GOT3 (cell line): Measurements from ENCODE around the gene OBP2A.
"Not testable (repeated sequence)": the region's sequence is repeated elsewhere in the genome, so short reads cannot be mapped to it uniquely, and the experiment has no call there.

Source experiments
- DNase-seq: peaks from one replicate; lab custom pipeline; 2025; ENCODE audit warnings: mixed read lengths; lab: John Stamatoyannopoulos, UW

Gene OBP2A, protein sequence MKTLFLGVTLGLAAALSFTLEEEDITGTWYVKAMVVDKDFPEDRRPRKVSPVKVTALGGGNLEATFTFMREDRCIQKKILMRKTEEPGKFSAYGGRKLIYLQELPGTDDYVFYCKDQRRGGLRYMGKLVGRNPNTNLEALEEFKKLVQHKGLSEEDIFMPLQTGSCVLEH

GRCh38 chr9:135545646-135546176 is at the start of gene OBP2A:
Gene OBP2A, plus strand, starts transcription at chr9:135546126. Its CDS starts 55 bp downstream, at chr9:135546181.
- not testable (repeated sequence) for DNase-seq

GRCh38 chr9:135498381-135499126 is 47.4 kb upstream of the OBP2A start:
- no peak for DNase-seq

- peak; percentile 49 for DNase-seq
Observed at GRCh38 chr9:135499326-135500070, 46.4 kb upstream of the OBP2A start.

- no peak for DNase-seq
Observed at GRCh38 chr9:135500071-135500524, 45.8 kb upstream of the OBP2A start.

DNA sequence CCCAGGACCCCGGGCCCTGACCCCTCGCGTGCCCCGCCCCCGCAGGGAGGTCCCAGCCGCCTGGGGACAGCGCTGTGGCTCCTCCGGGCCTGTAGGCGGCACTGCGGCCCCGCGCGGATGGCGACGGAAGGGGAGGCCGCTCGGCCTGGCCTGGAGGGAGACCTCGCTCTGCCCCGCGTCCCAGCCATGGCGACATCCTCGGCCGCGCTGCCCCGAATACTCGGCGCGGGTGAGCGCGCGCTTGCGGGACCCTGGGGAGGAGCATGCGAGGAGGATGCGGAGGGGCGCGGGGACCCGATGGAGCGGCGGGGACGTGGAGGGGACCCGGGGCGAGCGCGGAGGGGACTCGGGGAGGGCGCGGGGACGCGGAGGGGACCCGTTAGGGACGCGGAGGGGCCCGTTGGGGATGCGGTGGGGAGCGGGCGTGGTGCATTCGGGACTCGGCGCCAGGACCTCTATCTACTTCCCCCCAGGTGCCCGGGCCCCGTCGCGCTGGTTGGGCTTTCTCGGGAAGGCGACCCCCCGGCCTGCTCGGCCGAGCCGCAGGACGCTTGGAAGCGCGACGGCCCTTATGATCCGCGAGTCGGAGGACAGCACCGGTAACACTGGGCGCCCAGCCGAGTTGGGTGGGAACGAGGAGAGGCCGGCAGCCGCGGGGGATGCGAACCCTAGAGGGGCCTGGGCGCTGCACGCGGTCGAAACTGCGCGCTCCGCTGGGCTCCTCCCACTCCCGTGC is 45.2 kb upstream of the OBP2A start, which contains the start of gene MRPS2:
MRPS2 (plus strand) TSS at position 158 of the 736 bp plus-strand sequence; CDS start at position 187, 29 bp downstream.
- DNase-seq = peak; percentile 57

DNA sequence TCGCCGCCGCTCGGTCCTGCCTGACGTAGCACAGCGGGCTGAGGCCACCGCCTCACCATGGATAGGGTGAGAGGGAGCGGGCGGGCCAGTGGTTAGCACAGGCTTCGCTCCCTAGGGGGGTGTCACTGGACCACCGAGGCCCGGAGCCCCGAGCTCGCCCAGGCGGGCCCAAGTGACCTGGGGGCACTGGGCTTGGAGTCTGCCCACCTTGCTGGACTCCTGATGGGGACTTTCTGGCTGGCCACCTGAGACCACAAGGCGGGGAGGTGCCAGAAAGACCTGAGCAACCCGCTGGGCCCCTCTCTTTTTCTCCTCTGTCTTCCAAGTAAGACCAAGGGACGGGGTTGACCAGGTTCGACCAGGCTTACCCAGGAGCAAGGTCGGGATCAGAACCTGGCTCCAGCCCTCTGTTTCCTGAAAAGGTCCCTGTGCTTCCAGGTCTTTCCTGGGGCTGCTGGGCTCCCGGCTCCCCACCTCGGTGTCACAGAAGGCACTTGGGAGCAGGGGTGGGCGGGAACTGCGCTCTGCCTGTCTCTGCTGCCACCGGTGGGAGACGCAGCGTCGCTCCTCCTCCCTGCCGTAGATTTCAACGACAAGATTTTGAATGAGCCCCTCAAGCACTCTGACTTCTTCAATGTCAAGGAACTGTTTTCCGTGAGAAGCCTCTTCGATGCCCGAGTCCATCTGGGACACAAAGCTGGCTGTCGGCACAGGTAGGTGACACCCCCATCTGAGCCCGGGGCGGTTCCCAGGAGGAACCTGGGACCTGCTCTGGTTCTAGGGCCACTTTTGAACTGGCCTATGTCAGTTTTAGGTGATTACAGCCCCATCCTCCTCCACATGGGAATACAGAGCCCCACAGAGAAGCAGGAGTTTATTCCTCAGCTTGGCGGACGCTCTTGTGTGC is 44.4 kb upstream of the OBP2A start:
- DNase-seq = no peak

DNA sequence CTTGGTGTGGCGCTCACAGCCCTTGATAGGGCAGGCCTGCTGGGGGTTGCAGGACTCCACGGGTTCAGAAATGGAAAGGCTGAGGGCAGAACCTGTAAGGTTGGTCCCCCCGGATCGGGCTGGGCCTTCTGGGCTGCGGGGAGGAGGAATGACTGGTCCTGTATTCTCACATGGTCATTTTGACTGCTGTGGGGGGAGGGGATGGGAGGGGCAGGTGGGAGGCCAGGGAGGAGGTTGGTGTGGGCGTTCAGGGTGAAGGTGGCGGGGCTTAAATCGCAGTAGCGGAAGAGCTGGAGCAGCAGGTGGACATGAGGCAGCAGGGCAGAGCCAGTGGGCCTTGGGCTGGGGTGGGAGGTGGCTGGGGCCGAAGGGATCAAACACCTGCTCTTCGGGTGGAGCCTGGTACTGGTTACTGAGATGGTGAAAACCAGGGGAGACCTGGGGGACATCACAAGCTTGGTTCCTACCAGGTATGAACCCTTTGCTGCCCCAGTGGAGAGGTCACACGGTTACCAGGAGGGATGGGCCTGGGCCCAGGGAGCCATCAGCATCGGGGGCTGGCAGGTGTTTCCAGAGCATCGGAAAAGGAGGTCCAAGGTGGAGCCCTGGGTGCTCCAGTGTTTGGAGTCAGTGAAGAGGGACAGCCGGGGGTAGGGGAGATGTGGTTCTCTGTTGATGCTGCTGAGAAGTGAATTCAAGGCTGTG is 43.6 kb upstream of the OBP2A start:
- DNase-seq = no peak

- DNase-seq = no peak
Observed at GRCh38 chr9:135502873-135503321, 43.0 kb upstream of the OBP2A start.

DNA sequence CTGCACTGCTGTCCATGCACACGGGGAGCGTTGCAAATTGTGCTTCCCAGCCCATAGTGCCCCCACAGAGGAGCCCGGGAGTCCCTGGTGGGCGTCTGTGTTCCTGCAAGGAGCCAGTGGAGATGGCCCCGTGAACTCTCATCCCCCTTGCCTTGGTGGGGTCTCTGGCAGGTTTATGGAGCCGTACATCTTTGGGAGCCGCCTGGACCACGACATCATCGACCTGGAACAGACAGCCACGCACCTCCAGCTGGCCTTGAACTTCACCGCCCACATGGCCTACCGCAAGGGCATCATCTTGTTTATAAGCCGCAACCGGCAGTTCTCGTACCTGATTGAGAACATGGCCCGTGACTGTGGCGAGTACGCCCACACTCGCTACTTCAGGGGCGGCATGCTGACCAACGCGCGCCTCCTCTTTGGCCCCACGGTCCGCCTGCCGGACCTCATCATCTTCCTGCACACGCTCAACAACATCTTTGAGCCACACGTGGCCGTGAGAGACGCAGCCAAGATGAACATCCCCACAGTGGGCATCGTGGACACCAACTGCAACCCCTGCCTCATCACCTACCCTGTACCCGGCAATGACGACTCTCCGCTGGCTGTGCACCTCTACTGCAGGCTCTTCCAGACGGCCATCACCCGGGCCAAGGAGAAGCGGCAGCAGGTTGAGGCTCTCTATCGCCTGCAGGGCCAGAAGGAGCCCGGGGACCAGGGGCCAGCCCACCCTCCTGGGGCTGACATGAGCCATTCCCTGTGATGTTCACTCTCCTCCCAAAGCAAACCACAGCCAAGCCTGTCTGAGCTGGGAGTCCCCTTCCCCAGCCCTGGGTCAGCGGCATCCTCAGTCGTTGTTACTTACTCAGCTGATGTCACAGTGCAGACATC is 42.3 kb upstream of the OBP2A start:
- DNase-seq = no peak

GRCh38 chr9:135504262-135505243 is 41.4 kb upstream of the OBP2A start:
- no peak for DNase-seq

GRCh38 chr9:135505406-135506187 is 40.3 kb upstream of the OBP2A start:
- DNase-seq = no peak

- no peak for DNase-seq
Observed at GRCh38 chr9:135506327-135507103, 39.4 kb upstream of the OBP2A start.

GRCh38 chr9:135507104-135508035 is 38.6 kb upstream of the OBP2A start:
- DNase-seq = no peak

DNA sequence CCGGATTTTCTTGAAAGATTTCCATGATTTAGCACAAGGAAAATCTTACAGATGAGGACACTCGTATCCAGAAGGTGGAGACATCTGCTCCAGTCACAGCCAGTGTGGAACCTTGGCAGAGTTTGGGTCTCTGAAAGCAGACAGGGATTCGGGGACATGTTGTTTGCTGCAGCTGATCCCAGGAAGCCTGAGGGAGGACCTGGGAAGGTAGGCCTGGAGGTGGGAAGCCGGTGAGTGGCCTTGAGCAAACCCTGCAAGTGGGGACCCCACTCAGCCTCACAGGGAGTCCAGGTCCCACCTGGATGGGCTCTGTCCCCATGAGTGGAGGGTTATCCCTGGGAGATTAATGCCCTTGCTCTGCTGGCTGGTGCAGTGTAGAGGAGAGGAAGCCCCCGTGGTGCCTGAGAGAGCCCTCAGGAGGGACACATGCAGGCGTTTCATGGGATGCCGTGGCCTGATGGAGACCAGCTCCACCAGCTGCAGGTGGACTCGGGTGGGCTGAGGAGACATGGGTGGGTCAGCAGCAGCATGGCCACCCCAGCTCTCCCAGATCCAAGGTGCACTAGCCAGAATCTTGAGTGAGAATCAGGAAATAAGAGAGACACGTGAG is 37.6 kb upstream of the OBP2A start:
- no peak for DNase-seq
